ENCODE data around the gene UBC. TPM values are rescaled to one million over a fixed set of nuclear protein-coding genes. Genes with fewer than 3 reads are reported as not detected.
A peak's percentile ranks its signal among the peaks of the same experiment; 100 is the strongest.

The UBC gene
- total and polyA plus RNA-seq, 9 of the 15 experiments (the other 6 are each of a cell fraction or from before 2014, with no cell fraction given) = 533 to 1,153 (median 813) TPM

DNA sequence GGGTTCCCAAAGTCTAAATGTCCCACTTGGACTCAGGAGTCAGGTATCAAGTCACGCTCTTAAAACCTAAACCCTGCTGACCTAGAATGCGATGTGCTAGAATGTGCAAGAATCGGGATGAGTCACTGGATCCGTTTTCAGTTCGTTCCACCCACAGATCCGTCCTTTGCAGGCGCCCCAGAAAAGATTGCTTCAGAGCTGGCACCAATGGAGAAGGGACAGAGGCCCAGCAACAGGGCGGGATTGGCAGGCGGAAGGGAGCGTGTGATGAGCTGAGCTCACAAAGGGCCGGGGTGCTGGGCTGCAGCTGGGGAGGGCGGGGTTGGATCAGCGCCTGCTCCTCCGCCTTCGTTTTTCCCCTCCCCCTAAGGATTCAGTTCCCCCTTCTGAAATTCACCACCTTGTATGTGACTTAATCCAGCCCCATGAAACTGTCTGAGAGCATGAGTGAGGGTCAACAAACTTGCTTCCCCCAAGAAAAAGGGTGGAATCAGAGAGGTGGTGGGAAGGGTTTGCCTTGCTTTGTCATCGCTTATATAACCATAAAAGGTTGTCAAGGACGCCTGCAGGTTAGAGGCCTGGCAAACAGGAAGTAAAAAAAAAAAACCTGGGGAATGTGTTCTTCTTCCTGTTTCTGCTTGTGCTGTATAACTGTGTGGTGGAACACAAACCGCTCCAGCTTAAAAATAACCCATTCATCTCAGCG, 2.8 kb upstream of the UBC start (continued):
- TF ChIP-seq RAD21 (CRISPR knock-in tag; conservative IDR thresholded peaks at IDR 0.05 in 1 of 2, IDR thresholded peaks at IDR 0.05 in 1 of 2) (0 out of 4 replicates have a peak, but pooled peaks of 1 of the 2 experiments have one; percentile 20), ARID2 (IDR thresholded peaks at IDR 0.05) (no peak), HDAC2 (IDR thresholded peaks at IDR 0.05) (peak; percentile 52; the same call in 1 of the 2 replicates), SRF (CRISPR knock-in tag; IDR thresholded peaks at IDR 0.05) (peak in 1 of 2 experiments; percentile 94; a peak in 3 of 4 replicates), PHB2 (IDR thresholded peaks at IDR 0.05; ENCODE audit: low read depth) (no peak), HDAC3 (IDR thresholded peaks at IDR 0.05; ENCODE audit: borderline replicate concordance, partially characterized antibody) (no peak), TEAD2 (tag; IDR thresholded peaks at IDR 0.05) (peak; percentile 3), MTA3 (IDR thresholded peaks at IDR 0.05; ENCODE audit: borderline replicate concordance) (0 out of 2 replicates have a peak, but pooled peaks have one; percentile 67), ATF7 (IDR thresholded peaks at IDR 0.05) (peak; percentile 93), TFAM (CRISPR knock-in tag; conservative IDR thresholded peaks at IDR 0.05) (no peak), XRCC3 (IDR thresholded peaks at IDR 0.05) (no peak), ZNF174 (CRISPR knock-in tag; IDR thresholded peaks at IDR 0.05) (no peak), HDGF (IDR thresholded peaks at IDR 0.05) (no peak), ZNF785 (CRISPR knock-in tag; IDR thresholded peaks at IDR 0.05) (no peak), SRSF1 (IDR thresholded peaks at IDR 0.05; ENCODE audit: low read depth, low read length) (no peak), ZNF699 (CRISPR knock-in tag; IDR thresholded peaks at IDR 0.05; ENCODE audit: insufficient replicate concordance) (no peak), HIVEP1 (CRISPR knock-in tag; IDR thresholded peaks at IDR 0.05) (no peak)
- TF ChIP-seq, protein P1, sequence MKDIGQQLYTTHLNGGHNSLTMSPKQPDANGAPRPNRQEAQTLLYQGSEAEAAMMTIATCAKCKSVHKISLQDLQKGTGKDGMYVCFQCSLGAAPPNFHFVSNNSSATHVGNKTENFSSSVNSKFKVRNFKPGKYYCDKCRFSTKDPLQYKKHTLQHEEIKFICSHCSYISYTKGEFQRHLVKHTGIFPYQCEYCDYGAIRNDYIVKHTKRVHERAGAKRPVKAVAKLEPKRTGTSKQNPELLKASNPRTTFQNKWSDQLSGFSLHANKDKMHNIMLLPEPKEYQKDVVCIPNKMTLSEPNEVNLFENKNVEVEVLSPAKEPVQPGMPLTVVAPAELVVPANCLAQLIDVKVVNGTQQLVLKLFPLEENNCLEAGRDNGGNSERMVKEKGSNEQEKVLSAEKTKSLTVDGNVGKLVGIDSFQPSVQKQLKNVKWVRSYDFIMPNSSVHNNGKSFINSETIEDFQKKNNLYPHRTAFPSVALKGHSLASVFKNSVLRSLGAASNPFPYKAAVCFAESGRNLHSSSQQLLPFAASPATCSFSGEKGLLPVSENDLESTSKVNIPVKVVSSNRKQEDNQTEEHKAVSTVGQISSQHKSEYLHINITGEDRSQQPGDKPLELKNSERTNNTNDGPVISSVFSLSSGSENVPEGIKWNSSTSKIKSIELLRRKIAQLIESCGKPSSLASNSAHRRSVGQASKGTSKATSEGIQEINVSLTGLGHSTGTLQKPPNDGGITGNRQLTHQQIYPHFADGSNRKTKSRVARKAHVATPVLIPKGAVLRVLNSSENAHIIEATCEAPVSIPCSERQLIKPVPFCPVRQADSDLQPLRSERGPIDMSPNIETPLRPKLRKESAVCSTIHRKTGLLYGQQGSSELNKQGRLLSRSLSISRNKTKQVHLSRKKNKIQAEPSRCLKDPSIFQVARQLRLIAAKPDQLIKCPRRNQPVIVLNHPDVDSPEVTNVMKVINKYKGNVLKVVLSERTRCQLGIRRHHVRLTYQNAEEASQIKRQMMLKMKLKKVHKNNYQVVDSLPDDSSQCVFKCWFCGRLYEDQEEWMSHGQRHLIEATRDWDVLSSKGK (CRISPR knock-in tag; IDR thresholded peaks at IDR 0.05) = no peak
- TF ChIP-seq, protein P2, sequence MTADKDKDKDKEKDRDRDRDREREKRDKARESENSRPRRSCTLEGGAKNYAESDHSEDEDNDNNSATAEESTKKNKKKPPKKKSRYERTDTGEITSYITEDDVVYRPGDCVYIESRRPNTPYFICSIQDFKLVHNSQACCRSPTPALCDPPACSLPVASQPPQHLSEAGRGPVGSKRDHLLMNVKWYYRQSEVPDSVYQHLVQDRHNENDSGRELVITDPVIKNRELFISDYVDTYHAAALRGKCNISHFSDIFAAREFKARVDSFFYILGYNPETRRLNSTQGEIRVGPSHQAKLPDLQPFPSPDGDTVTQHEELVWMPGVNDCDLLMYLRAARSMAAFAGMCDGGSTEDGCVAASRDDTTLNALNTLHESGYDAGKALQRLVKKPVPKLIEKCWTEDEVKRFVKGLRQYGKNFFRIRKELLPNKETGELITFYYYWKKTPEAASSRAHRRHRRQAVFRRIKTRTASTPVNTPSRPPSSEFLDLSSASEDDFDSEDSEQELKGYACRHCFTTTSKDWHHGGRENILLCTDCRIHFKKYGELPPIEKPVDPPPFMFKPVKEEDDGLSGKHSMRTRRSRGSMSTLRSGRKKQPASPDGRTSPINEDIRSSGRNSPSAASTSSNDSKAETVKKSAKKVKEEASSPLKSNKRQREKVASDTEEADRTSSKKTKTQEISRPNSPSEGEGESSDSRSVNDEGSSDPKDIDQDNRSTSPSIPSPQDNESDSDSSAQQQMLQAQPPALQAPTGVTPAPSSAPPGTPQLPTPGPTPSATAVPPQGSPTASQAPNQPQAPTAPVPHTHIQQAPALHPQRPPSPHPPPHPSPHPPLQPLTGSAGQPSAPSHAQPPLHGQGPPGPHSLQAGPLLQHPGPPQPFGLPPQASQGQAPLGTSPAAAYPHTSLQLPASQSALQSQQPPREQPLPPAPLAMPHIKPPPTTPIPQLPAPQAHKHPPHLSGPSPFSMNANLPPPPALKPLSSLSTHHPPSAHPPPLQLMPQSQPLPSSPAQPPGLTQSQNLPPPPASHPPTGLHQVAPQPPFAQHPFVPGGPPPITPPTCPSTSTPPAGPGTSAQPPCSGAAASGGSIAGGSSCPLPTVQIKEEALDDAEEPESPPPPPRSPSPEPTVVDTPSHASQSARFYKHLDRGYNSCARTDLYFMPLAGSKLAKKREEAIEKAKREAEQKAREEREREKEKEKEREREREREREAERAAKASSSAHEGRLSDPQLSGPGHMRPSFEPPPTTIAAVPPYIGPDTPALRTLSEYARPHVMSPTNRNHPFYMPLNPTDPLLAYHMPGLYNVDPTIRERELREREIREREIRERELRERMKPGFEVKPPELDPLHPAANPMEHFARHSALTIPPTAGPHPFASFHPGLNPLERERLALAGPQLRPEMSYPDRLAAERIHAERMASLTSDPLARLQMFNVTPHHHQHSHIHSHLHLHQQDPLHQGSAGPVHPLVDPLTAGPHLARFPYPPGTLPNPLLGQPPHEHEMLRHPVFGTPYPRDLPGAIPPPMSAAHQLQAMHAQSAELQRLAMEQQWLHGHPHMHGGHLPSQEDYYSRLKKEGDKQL (CRISPR knock-in tag; IDR thresholded peaks at IDR 0.05; ENCODE audit: borderline replicate concordance) = no peak

Data from K562 (cell line).